D721Med (cell line): ENCODE data around the gene MCU.

Experiments used
- DNase-seq: peaks from one replicate; pipeline ENCODE4 v3.0.0; 2011; ENCODE audit warnings: low spot score; ENCODE audit not compliant: insufficient read length
- FAIRE-seq: peaks from 2 replicates; lab custom pipeline; 2011; peaks lifted over from hg19 to GRCh38; lab: Jason Lieb, UNC
- TF ChIP-seq, protein P1 (sequence below): IDR thresholded peaks from 2 replicates; pipeline ENCODE4 v1.5.1; 2012; ENCODE audit warnings: mild to moderate bottlenecking, control low read depth; ENCODE audit not compliant: insufficient read depth; ENCODE audit errors: missing control alignments

MCU gene

DNA sequence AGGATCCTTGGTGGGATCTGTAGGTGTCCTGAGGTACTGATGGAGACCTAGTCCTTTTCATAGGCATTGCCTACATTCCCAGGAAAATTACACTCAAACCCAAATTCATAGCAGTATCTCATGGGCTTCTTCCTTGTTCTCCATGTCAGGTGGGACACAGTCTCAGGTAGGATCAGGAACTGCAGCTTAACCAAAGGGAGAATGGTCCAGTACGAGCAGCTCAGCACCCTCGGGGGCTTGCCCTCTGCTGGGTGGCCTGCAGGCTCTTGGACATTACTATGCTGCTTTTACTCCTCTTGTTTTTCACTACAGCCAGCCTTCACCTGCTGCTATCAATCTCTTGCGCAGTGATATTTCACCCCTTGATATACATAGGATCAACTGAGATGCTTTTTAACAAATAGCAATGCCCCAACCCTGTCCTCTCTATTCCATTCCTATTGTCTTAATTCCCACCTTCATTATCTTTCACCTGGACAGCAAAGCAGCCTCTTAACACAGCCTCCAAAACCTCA, 234.1 kb downstream of the MCU start:
- no peak for DNase-seq
- TF ChIP-seq, protein P1, sequence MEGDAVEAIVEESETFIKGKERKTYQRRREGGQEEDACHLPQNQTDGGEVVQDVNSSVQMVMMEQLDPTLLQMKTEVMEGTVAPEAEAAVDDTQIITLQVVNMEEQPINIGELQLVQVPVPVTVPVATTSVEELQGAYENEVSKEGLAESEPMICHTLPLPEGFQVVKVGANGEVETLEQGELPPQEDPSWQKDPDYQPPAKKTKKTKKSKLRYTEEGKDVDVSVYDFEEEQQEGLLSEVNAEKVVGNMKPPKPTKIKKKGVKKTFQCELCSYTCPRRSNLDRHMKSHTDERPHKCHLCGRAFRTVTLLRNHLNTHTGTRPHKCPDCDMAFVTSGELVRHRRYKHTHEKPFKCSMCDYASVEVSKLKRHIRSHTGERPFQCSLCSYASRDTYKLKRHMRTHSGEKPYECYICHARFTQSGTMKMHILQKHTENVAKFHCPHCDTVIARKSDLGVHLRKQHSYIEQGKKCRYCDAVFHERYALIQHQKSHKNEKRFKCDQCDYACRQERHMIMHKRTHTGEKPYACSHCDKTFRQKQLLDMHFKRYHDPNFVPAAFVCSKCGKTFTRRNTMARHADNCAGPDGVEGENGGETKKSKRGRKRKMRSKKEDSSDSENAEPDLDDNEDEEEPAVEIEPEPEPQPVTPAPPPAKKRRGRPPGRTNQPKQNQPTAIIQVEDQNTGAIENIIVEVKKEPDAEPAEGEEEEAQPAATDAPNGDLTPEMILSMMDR, result no peak
- FAIRE-seq, result no peak

DNA sequence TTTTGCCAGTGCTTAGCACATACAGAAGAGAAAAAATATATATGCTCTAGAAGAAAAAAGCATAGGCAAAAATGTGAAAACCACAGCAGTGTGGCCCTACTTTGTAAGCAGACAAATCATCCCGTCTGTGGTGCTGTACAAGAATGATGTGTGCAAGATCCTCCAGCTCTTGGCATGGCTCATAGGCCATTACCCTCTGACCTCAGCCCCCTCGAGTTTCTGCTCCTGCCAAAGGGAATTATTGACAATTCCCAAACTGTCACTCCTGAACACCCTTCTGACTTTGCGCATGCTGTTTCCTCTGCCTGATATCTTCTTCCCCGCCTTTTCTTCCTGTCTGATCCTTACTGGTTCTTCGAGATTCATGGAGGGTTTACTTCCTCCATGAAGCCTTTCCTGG, 235.5 kb downstream of the MCU start:
- TF ChIP-seq, protein P1, result no peak
- DNase-seq (no peak), FAIRE-seq (no peak)

DNA sequence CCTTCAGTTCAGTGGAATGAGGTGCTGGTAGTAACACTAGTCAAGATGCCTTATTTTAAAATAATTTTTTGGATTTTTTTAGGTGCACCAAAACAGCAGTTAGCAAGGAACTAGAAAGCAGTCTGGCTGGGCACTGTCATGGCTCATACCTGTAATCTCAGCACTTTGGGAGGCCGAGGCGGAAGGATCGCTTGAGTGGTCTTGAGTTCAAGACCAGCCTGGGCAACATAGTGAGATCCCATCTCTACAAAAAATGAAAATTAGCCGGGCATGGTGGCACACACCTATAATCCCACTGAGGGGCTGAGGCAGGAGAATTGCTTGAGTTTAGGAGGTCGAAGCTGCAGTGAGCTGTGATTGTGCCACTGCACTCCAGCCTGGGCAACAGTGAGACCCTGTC, 236.9 kb downstream of the MCU start:
- DNase-seq, result no peak
- TF ChIP-seq, protein P1, result no peak
- no peak for FAIRE-seq

DNA sequence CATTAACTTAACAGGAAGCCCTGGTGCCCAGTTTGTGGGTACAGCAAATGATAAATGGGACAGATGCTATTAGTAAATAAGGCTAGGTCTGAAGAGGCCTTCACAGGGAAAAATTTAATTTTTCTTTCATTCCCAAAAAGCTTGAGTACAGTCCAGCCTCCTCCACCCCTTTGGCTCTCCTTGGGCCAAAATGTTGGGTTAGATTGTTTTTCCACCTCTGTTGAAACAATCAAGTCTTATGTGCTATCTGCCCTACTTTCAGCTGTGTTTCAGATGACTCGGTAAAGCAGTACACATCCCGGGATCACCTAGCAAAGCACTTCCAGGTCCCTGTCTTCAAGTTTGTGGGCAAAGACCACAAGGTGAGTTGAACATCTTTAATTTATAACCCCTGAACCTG, 238.3 kb downstream of the MCU start:
- TF ChIP-seq, protein P1, result no peak
- no peak for FAIRE-seq
- no peak for DNase-seq

DNA sequence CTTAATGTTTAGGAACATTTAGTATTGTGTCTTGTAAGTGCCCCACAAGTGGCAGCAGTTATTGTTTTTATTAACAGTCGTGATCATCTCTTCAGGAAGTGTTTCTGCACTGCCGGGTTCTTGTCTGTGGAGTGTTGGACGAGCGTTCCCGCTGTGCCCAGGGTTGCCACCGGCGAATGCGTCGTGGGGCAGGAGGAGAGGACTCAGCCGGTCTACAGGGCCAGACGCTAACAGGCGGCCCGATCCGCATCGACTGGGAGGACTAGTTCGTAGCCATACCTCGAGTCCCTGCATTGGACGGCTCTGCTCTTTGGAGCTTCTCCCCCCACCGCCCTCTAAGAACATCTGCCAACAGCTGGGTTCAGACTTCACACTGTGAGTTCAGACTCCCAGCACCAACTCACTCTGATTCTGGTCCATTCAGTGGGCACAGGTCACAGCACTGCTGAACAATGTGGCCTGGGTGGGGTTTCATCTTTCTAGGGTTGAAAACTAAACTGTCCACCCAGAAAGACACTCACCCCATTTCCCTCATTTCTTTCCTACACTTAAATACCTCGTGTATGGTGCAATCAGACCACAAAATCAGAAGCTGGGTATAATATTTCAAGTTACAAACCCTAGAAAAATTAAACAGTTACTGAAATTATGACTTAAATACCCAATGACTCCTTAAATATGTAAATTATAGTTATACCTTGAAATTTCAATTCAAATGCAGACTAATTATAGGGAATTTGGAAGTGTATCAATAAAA, 240.5 kb downstream of the MCU start:
- no peak for DNase-seq
- FAIRE-seq, result no peak
- TF ChIP-seq, protein P1, result no peak

DNA sequence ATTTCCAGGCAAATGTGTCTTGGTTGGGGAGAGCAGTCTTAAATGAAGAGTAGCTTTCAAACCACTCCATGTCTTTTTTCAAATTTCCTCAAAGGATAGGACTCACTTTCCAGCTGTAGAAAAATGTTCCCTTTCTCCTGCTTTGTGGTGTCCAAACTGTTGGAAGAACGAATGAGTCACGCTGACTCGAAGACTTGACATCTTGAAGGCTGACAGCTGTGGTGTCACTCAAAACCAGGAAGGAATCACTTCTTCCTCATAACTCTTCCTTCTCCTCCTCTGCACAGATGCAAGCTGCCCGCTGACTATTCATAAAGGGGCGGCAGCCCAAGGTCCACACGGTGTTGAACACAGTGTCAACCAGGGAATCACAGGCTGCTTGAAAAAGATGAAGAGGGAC, 243.4 kb downstream of the MCU start:
- DNase-seq, result no peak
- FAIRE-seq, result no peak
- TF ChIP-seq, protein P1, result no peak
